Caco-2 (cell line): Measurements from ENCODE around the gene CFAP210. TPM values are rescaled to one million over a fixed set of nuclear protein-coding genes. Genes with fewer than 3 reads are reported as not detected.

ENCODE experiments used
- BruUV-seq: library from RNA; stranded (reverse); fragments of 400-500 nt; replicated peaks from 2 replicates; lab custom pipeline; 2021; lab: Mats Ljungman, UMichigan
- CTCF ChIA-PET: fragments of 300-600 bp; sonication (Branson Sonifier 250); formaldehyde crosslinking; loops from one replicate; lab custom pipeline; 2022; ENCODE audit warnings: antibody characterized with exemption; lab: Charles Lee
- POLR2A ChIA-PET: fragments of 300-600 bp; sonication (Branson Sonifier 250); formaldehyde crosslinking; loops from one replicate; lab custom pipeline; 2022; ENCODE audit warnings: antibody characterized with exemption; lab: Charles Lee
- DNase-seq, 2 experiments: peaks; one replicate each; pipeline versions ENCODE4 v3.0.0 to v3.0.0-alpha.2; 2020 to 2022
- H3K27me3 ChIP-seq: replicated peaks from 2 replicates; pipeline ENCODE4 v1.6.0; 2011; ENCODE audit warnings: low read length; ENCODE audit not compliant: control insufficient read depth, insufficient read depth
- H3K36me3 ChIP-seq: 2 replicates; pipeline ENCODE4 v1.5.1; 2011; ENCODE audit warnings: low read length; ENCODE audit not compliant: control insufficient read depth, insufficient read depth
- H3K4me1 ChIP-seq: fragments of 250-450 bp; sonication (Bioruptor Pico); 2 replicates; pipeline ENCODE4 v1.5.1; 2020; ENCODE audit warnings: mild to moderate bottlenecking
- H3K4me3 ChIP-seq: 2 replicates; pipeline ENCODE4 v1.5.1; 2011; ENCODE audit warnings: low read depth, mild to moderate bottlenecking, control low read depth, low read length
- H3K9me3 ChIP-seq: fragments of 250-450 bp; sonication (Bioruptor Pico); 2 replicates; pipeline ENCODE4 v1.5.1; 2020; ENCODE audit warnings: mild to moderate bottlenecking, moderate library complexity
- H3K27ac Mint-ChIP-seq: one replicate; pipeline ENCODE4 v1.8.0; 2022; ENCODE audit warnings: mixed read lengths; ENCODE audit not compliant: unreplicated experiment
- H3K27me3 Mint-ChIP-seq: one replicate; pipeline ENCODE4 v1.8.0; 2022; ENCODE audit warnings: mixed read lengths; ENCODE audit not compliant: insufficient read depth, unreplicated experiment
- H3K36me3 Mint-ChIP-seq: one replicate; pipeline ENCODE4 v1.8.0; 2022; ENCODE audit warnings: mild to moderate bottlenecking, mixed read lengths; ENCODE audit not compliant: insufficient read depth, unreplicated experiment
- H3K4me1 Mint-ChIP-seq: one replicate; pipeline ENCODE4 v1.8.0; 2022; ENCODE audit warnings: low read depth, mixed read lengths; ENCODE audit not compliant: unreplicated experiment
- H3K4me3 Mint-ChIP-seq: one replicate; pipeline ENCODE4 v1.8.0; 2022; ENCODE audit warnings: mild to moderate bottlenecking, moderate library complexity, mixed read lengths; ENCODE audit not compliant: unreplicated experiment
- H3K9me3 Mint-ChIP-seq: one replicate; pipeline ENCODE4 v1.8.0; 2022; ENCODE audit warnings: mixed read lengths; ENCODE audit not compliant: unreplicated experiment
- intact Hi-C: fragments of 100-400 bp; cut with micrococcal nuclease; formaldehyde crosslinking; loops from one replicate; pipeline ENCODE4 v1.10.0; 2022; ENCODE audit not compliant: unreplicated experiment
- total RNA-seq: library from RNA; stranded (reverse); gene quantifications from 2 replicates; pipeline ENCODE4 v1.2.3, GENCODE V29; 2022
- TF ChIP-seq, protein P1 (sequence below), 2 experiments: fragments of 200-600 bp in 1 of 2; IDR thresholded peaks; 1 replicate in 1 of 2; 2 replicates in 1 of 2; pipeline versions ENCODE4 v1.5.1 to v1.8.0; 2011 to 2022; ENCODE audit warnings: antibody characterized with exemption in 1 of 2, control low read depth in 1 of 2, inconsistent platforms in 1 of 2, low read depth in 1 of 2, low read length in 1 of 2, mild to moderate bottlenecking in 1 of 2, moderate library complexity in 1 of 2; ENCODE audit not compliant: insufficient read depth in 1 of 2, severe bottlenecking in 1 of 2, unreplicated experiment in 1 of 2

Gene CFAP210
- total RNA-seq, 1 experiment from 2014 or later = not detected

DNA sequence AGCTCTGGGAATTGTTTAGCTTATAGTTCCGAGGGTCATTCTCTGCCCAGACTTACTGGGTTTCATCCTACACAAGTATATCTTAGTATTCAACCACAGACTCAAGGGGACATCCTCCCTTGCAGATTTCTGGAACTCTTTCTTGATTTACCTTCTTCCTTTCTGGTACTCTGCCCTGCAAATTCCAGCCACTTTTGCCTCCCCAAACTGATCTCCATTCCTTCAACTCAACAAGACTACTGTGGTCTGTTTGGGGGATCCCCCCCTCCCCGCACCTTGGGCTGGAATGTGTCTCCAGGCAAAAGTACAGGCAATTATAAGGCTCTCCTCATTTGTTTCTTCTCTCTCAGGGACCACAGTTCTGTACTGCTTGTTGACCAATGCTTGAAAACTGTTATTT is 13.4 kb upstream of the CFAP210 start:
- H3K4me3 Mint-ChIP-seq = no peak overlapping the region
- H3K36me3 Mint-ChIP-seq = peaks cover 11% of the 10 kb centered on the region
- H3K4me1 ChIP-seq = no peaks in the 10 kb centered on the region
- ChIA-PET CTCF (no interaction called here), POLR2A (no interaction called here)
- H3K4me3 ChIP-seq = no peak overlapping the region
- BruUV-seq = no TSS peak
- H3K27me3 Mint-ChIP-seq = no peaks in the 10 kb centered on the region
- H3K27ac Mint-ChIP-seq = no peak overlapping the region
- H3K4me1 Mint-ChIP-seq = no peaks in the 10 kb centered on the region
- H3K9me3 ChIP-seq = no peaks in the 10 kb centered on the region
- TF ChIP-seq, protein P1, sequence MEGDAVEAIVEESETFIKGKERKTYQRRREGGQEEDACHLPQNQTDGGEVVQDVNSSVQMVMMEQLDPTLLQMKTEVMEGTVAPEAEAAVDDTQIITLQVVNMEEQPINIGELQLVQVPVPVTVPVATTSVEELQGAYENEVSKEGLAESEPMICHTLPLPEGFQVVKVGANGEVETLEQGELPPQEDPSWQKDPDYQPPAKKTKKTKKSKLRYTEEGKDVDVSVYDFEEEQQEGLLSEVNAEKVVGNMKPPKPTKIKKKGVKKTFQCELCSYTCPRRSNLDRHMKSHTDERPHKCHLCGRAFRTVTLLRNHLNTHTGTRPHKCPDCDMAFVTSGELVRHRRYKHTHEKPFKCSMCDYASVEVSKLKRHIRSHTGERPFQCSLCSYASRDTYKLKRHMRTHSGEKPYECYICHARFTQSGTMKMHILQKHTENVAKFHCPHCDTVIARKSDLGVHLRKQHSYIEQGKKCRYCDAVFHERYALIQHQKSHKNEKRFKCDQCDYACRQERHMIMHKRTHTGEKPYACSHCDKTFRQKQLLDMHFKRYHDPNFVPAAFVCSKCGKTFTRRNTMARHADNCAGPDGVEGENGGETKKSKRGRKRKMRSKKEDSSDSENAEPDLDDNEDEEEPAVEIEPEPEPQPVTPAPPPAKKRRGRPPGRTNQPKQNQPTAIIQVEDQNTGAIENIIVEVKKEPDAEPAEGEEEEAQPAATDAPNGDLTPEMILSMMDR (IDR thresholded peaks at IDR 0.05; ENCODE audit: insufficient read depth in 1 of 2, low read depth in 1 of 2, low read length in 1 of 2, severe bottlenecking in 1 of 2, unreplicated experiment in 1 of 2) = no peak
- no peaks in the 10 kb centered on the region for H3K36me3 ChIP-seq
- no peaks in the 10 kb centered on the region for H3K27me3 ChIP-seq
- no peaks in the 10 kb centered on the region for H3K9me3 Mint-ChIP-seq
- intact Hi-C loops = no loop called here
- no peak for DNase-seq

DNA sequence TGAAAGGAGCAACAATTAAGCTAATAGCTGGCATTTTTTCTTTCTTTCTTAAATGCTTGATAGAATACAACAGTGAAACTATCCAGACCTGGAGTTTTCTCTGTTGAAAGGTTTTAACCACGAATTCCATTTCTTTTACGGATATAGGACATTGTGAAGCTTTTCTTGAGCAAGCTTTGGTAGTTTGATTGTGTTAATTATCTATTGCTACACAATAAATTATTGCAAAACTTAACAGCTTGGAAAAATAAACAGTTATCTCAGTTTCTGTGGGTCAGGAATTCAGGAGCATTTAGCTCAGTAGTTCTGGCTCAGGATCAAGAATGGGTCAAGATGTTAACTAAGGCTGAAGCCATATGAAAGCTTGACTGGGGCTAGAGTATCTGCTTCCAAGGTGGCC is 11.7 kb upstream of the CFAP210 start:
- no peak for DNase-seq
- ChIA-PET CTCF (no interaction called here), POLR2A (no interaction called here)
- H3K4me1 Mint-ChIP-seq = no peaks in the 10 kb centered on the region
- no peak overlapping the region for H3K27ac Mint-ChIP-seq
- H3K9me3 ChIP-seq = no peaks in the 10 kb centered on the region
- no peaks in the 10 kb centered on the region for H3K36me3 ChIP-seq
- no peaks in the 10 kb centered on the region for H3K9me3 Mint-ChIP-seq
- H3K36me3 Mint-ChIP-seq = peaks cover 11% of the 10 kb centered on the region
- H3K4me1 ChIP-seq = no peaks in the 10 kb centered on the region
- no peaks in the 10 kb centered on the region for H3K27me3 ChIP-seq
- no peak overlapping the region for H3K4me3 ChIP-seq
- H3K4me3 Mint-ChIP-seq = no peak overlapping the region
- H3K27me3 Mint-ChIP-seq = no peaks in the 10 kb centered on the region
- intact Hi-C loops = no loop called here
- no TSS peak for BruUV-seq
- TF ChIP-seq, protein P1 (IDR thresholded peaks at IDR 0.05; ENCODE audit: insufficient read depth in 1 of 2, low read depth in 1 of 2, low read length in 1 of 2, severe bottlenecking in 1 of 2, unreplicated experiment in 1 of 2) = no peak

DNA sequence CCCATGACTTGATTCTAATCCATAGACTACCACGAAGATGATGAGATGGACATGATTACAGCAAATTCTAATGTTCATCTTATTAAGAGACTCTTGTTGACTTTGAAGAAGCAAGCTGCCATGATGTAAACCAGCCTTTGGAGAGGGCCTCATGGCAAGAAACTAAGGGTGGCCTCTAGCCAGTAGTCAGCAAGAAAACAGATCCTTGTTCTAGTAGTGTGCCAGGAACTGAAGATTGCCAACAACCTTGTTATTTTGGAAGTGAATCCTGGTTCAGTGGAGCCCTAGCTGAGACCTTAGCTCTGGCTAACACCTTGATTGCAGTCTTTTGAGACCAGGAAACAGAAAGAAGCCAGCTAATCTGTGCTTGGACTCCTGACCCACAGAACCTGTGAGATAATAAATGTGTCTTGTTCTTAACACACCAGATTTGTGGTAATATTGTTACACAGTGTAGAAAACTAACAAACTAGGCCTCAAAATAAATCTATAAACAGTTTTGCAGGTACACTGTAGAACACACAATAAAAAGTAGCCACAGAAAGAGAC is 10.0 kb upstream of the CFAP210 start:
- no peaks in the 10 kb centered on the region for H3K27me3 Mint-ChIP-seq
- ChIA-PET CTCF (no interaction called here), POLR2A (no interaction called here)
- no peak for DNase-seq
- Histone ChIP-seq H3K27me3 (no peaks in the 10 kb centered on the region), H3K4me1 (no peaks in the 10 kb centered on the region), H3K4me3 (no peak overlapping the region), H3K9me3 (no peaks in the 10 kb centered on the region), H3K36me3 (no peaks in the 10 kb centered on the region)
- H3K27ac Mint-ChIP-seq = no peak overlapping the region
- H3K36me3 Mint-ChIP-seq = peaks cover 16% of the 10 kb centered on the region
- H3K9me3 Mint-ChIP-seq = no peaks in the 10 kb centered on the region
- no peak overlapping the region for H3K4me3 Mint-ChIP-seq
- intact Hi-C loops = no loop called here
- TF ChIP-seq, protein P1 (IDR thresholded peaks at IDR 0.05; ENCODE audit: insufficient read depth in 1 of 2, low read depth in 1 of 2, low read length in 1 of 2, severe bottlenecking in 1 of 2, unreplicated experiment in 1 of 2) = no peak
- no peaks in the 10 kb centered on the region for H3K4me1 Mint-ChIP-seq
- BruUV-seq = no TSS peak
